22Rv1 (cell line): ENCODE results near the gene RRP36.

Experiments used
- CTCF ChIP-seq: fragments of 450-650 bp; IDR thresholded peaks from 2 replicates; pipeline ENCODE4 v1.5.1; 2017; ENCODE audit warnings: mild to moderate bottlenecking
- ZFX ChIP-seq: fragments of 450-650 bp; IDR thresholded peaks from 2 replicates; pipeline ENCODE4 v1.6.1; 2017; ENCODE audit warnings: antibody characterized with exemption, borderline replicate concordance

GRCh38 chr6:43038727-43039126 lies 17.3 kb downstream of the RRP36 start:
- TF ChIP-seq CTCF (no peak), ZFX (no peak)
